HL-60 (cell line): ENCODE data around the gene SLC4A5.

Experiments used
- DNase-seq, 2 experiments: peaks; one replicate each; pipeline ENCODE4 v3.0.0-alpha.2; 2010 to 2020; ENCODE audit warnings: low read depth in 1 of 2, low spot score in 1 of 2
- H3K27ac ChIP-seq: fragments of 250-450 bp; sonication (Bioruptor Pico); replicated peaks from 2 replicates; pipeline ENCODE4 v1.5.1; 2020; ENCODE audit warnings: mild to moderate bottlenecking, moderate library complexity
- H3K27me3 ChIP-seq: fragments of 250-450 bp; sonication (Bioruptor Pico); 2 replicates; pipeline ENCODE4 v1.5.1; 2021; ENCODE audit warnings: mild to moderate bottlenecking, moderate library complexity; ENCODE audit not compliant: insufficient read depth, poor library complexity, severe bottlenecking
- H3K4me3 ChIP-seq: replicated peaks from 2 replicates; pipeline ENCODE4 v1.5.1; 2011; ENCODE audit warnings: mild to moderate bottlenecking, control low read depth, low read length; ENCODE audit not compliant: insufficient read depth
- GABPA ChIP-seq: IDR thresholded peaks from 2 replicates; pipeline ENCODE4 v1.6.1; 2012; ENCODE audit warnings: low read depth
- POLR2AphosphoS5 ChIP-seq: IDR thresholded peaks from 2 replicates; pipeline ENCODE4 v1.6.1; 2012; ENCODE audit warnings: low read depth
- SPI1 ChIP-seq: IDR thresholded peaks from 2 replicates; pipeline ENCODE4 v1.6.1; 2012; ENCODE audit warnings: low read depth, mild to moderate bottlenecking, borderline replicate concordance
- TF ChIP-seq, protein P1 (sequence below): IDR thresholded peaks from one replicate; pipeline ENCODE4 v1.5.1; 2011; ENCODE audit warnings: low read length, control low read depth, inconsistent platforms; ENCODE audit not compliant: insufficient read depth
- TF ChIP-seq, protein P2 (sequence below): IDR thresholded peaks from 2 replicates; pipeline ENCODE4 v1.6.1; 2012; ENCODE audit warnings: low read depth; ENCODE audit not compliant: insufficient replicate concordance

The SLC4A5 gene

DNA sequence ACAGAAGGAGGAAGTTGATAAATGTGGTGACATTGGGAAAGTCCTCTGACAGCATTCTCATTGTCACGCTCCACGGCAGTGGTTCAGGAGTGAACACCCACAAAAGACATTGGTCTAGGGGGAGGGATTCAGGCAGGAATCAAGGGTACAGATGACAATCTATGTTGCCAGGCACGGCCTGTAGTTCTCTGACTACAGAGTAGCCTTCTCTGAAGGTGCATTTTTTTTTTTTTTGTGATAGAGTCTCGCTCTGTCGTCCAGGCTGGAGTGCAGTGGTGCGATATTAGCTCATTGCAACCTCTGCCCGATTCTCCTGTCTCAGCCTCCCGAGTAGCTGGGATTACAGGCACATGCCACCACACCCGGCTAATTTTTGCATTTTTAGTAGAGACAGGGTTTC lies 157.2 kb downstream of the SLC4A5 start:
- H3K27me3 ChIP-seq = no peaks in the 10 kb centered on the region
- H3K4me3 ChIP-seq = no peak overlapping the region
- TF ChIP-seq SPI1 (peak; percentile 35; the same call in 1 of the 2 replicates), POLR2AphosphoS5 (peak; percentile 86)
- TF ChIP-seq, protein P1, sequence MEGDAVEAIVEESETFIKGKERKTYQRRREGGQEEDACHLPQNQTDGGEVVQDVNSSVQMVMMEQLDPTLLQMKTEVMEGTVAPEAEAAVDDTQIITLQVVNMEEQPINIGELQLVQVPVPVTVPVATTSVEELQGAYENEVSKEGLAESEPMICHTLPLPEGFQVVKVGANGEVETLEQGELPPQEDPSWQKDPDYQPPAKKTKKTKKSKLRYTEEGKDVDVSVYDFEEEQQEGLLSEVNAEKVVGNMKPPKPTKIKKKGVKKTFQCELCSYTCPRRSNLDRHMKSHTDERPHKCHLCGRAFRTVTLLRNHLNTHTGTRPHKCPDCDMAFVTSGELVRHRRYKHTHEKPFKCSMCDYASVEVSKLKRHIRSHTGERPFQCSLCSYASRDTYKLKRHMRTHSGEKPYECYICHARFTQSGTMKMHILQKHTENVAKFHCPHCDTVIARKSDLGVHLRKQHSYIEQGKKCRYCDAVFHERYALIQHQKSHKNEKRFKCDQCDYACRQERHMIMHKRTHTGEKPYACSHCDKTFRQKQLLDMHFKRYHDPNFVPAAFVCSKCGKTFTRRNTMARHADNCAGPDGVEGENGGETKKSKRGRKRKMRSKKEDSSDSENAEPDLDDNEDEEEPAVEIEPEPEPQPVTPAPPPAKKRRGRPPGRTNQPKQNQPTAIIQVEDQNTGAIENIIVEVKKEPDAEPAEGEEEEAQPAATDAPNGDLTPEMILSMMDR = no peak
- peak overlapping the region; percentile 98 for H3K27ac ChIP-seq
- DNase-seq = peak; percentile 98

DNA sequence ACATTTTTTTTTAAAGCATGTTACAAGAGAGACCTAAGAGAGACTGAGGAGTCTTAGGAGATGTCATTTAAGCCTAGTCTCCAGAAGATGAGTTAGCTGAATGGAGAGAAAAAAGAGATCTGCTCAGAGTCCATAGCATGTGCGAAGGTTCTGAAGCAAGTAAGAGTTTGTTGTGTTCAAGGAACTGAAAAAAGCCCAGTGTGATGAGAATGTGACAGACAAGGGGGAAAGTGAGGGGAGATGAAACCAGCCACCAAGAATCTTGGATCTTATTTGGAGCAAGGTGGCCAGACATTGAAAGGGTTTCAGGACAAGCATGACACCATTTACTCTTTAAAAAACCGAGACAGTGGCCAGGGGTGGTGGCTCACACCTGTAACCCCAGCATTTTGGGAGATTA lies 159.3 kb downstream of the SLC4A5 start:
- DNase-seq = no peak
- Histone ChIP-seq H3K4me3 (no peak overlapping the region), H3K27me3 (no peaks in the 10 kb centered on the region), H3K27ac (peak overlapping the region; percentile 98)
- TF ChIP-seq GABPA = no peak
- TF ChIP-seq, protein P1 = no peak
- no peak for TF ChIP-seq POLR2AphosphoS5
- TF ChIP-seq, protein P2, sequence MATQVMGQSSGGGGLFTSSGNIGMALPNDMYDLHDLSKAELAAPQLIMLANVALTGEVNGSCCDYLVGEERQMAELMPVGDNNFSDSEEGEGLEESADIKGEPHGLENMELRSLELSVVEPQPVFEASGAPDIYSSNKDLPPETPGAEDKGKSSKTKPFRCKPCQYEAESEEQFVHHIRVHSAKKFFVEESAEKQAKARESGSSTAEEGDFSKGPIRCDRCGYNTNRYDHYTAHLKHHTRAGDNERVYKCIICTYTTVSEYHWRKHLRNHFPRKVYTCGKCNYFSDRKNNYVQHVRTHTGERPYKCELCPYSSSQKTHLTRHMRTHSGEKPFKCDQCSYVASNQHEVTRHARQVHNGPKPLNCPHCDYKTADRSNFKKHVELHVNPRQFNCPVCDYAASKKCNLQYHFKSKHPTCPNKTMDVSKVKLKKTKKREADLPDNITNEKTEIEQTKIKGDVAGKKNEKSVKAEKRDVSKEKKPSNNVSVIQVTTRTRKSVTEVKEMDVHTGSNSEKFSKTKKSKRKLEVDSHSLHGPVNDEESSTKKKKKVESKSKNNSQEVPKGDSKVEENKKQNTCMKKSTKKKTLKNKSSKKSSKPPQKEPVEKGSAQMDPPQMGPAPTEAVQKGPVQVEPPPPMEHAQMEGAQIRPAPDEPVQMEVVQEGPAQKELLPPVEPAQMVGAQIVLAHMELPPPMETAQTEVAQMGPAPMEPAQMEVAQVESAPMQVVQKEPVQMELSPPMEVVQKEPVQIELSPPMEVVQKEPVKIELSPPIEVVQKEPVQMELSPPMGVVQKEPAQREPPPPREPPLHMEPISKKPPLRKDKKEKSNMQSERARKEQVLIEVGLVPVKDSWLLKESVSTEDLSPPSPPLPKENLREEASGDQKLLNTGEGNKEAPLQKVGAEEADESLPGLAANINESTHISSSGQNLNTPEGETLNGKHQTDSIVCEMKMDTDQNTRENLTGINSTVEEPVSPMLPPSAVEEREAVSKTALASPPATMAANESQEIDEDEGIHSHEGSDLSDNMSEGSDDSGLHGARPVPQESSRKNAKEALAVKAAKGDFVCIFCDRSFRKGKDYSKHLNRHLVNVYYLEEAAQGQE = no peak
- no peak for TF ChIP-seq SPI1

DNA sequence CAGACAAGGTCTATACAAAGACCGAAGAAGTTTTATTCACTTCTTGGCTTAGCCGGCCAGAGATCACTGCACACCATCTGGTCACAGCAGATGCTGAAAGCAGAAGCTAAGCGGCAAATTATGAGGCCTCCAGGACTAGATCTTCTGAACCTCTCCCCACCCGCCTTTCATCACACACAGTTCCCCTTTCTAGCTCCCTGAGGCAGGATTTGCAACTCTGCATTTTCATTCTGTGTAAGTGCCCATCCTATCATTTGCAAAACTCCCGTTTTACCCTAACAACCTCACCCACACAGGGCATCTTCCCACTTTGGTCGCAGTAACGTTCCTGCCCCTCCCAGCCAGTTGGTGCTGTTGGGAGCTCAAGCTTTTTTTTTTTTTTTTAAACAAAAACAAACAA lies 161.5 kb downstream of the SLC4A5 start:
- H3K27me3 ChIP-seq = no peaks in the 10 kb centered on the region
- DNase-seq = peak; percentile 84 to 98
- no peak overlapping the region for H3K4me3 ChIP-seq
- peak; percentile 57 for TF ChIP-seq POLR2AphosphoS5
- TF ChIP-seq, protein P1 = no peak
- TF ChIP-seq, protein P2 = no peak
- peak; percentile 99 for TF ChIP-seq SPI1
- no peak for TF ChIP-seq GABPA
- peak overlapping the region; percentile 85 for H3K27ac ChIP-seq

DNA sequence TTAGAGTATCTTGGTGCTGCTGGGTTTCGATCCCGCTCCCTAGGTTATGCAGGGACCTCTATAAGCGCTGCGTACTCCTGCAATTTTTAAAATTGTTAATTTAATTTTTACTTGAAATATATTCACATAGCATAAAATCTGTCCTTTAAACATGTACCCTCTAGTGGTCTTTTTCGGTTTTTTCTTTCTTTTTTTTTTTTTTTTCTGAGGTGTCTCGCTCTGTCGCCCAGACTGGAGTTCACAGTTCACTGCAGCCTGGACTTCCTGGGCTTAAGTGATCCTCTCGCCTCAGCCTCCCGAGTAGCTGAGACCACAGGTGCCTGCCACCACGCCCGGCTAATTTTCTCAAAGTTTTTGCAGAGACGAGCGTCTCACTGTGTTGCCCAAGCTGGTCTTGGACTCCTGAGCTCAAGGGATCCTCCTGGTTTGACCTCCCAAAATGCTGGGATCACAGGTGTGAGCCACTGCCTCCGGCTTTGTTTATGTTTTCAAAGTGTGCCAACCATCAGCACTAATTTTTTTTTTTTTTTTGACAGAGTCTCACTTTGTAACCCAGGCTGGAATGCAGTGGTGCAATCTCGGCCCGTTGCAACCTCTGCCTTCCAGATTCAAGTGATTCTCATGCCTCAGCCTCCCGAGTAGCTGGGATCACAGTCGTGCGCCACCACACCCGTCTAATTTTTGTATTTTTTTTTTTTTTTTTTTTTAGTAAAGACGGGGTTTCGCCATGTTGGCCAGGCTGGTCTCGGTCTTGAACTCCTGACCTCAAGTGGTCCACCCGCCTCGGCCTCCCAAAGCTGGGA lies 164.0 kb downstream of the SLC4A5 start:
- Histone ChIP-seq H3K27ac (peak overlapping the region; percentile 91), H3K27me3 (no peaks in the 10 kb centered on the region), H3K4me3 (peak overlapping the region; percentile 61)
- peak in 1 of 2 experiments; percentile 43 for DNase-seq
- TF ChIP-seq, protein P1 = no peak
- TF ChIP-seq, protein P2 = no peak
- TF ChIP-seq GABPA = no peak
- no peak for TF ChIP-seq POLR2AphosphoS5
- no peak for TF ChIP-seq SPI1
